Measurements from ENCODE around the gene RGMA.
A peak's percentile ranks its signal among the peaks of the same experiment; 100 is the strongest.

RGMA gene

DNA sequence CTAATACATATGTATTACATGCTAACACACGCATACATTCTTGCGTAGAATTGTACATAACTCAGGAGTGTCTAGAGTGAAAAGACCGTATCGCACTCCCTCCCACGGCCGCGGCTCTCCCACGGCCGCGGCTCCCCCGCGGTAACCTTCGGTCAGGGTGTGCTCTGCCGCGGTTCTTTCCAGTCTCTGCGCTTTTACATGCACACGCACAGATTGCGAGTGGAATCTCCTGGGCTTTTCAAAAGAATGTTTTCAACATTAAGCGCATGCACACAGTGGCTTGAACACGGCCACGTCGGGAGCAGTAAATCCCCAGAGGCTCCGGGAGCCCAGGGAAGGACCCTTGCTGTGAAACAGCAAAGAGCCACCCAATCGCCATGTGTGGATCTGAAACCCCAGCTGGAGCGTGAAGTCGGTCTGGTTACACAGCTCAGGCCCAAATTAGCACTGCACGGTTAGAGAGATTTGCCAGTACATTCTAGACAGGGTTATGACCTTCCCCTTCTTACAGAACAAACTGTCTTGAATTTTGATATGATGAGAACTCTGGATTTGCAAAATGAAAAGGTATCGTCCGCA is 805 bp upstream of the RGMA start:
- DNase-seq, result no peak

DNA sequence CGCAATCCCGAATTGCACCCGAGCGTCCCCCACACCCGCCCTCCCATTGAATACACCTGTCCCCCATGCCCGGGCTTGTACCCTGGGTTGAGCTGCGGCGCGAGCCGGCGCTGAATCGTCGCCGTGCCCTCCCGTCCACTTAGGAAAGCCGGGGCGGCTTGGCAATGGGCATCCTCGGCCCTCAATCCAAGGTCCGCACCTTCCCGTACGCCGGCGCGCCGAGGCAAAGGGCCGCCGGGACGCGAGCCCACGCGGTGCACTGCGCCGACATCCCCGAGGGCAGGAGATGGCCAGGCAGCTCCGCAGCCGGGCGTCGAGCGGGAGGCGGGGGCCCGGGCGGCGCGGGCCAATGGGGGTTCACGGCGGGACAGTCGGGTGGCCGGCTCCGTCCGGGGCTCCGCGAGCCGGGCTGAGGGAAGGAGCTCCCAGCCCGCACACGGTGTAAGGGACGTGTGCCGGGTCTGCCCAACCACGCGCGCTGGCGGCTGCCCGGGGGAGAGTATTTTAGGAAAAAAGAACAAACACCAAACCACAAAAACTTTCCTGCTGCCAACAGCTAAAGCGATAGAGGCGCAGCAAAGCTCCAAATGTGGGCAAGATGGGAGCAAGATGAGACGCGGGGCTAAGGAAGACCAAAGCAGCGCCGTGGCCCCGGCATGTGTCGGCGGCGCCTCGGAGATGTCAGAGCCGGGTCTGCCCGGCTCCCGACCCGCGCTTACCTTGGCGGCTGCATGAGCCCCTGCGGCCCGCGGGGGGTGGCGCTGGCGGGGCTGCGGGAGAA is 621 bp downstream of the RGMA start:
- no peak for DNase-seq

DNA sequence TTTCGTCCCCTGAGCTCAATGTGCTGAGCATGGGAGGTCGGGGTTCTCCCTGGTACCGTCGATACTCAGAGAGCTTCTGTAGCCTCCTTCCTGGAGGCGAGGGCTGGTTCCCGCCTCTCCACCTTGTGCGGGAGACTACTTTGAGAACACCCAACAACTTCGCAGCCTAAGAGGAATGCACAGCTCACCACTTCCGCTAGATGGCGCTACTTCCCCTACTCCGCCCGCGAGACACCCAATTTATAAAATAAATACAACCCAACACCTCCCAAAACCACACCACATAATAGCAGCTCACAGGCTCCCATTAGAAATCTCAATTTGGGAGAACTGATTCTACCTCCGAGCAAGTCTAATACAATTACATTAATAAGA is 1.2 kb downstream of the RGMA start:
- peak; percentile 47 for DNase-seq

DNA sequence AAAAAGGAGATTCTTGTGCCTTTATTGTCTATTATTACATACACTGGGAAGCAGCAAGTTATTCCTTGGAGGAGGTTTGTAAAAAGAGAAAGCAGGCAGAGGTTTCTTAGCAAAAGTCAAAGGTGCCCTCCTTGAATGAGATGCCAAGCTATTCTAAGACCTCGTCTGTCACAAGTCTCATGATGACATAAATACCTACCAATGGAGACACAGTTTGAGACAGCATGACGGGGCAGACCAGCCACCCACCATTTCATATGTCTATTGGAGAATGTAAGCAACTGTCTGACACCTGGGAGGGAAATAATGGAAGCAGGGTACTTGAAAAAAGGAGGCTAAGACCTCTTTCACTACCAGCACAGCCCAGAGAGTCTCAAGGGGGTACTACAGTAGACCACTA is 2.2 kb downstream of the RGMA start:
- DNase-seq, result no peak

DNA sequence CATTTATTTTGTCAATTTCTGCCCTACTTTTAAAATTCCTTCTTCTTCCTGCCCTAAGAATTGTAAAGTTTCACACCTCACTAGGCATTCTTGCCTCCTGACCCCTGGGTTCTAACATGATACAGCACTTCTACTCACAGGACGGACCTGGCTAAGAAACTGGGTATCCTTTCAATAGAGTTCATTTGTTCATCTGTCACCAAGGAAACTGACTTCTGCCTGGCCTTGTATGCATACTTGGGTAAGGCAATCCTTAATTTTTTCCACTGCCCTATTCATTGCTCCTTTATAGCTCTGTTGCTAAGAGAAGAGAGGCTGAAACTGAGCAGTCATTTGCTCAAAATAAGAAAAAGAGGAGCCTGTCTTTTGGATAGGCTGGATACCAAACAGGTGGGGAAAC is 3.3 kb downstream of the RGMA start:
- no peak for DNase-seq

DNA sequence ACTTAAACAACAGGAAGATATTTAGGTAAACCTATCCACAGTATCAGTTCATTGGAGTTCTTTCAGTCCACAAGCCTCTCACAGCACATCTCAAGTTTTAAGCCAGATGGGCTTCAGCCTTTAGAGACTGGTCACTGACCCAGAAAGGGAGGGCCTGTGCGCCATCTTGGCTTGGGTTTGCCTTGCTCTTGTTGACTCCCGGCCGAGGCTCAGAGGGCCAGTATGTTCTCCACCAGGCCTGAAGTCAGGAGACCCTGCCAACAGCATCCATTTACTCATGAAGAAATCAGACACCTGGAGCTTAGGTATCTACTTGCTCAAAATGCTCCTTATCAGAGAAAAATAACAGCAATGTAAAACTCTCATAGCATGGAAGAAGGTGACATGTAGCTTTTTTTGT is 6.2 kb downstream of the RGMA start:
- no peak for DNase-seq

DNA sequence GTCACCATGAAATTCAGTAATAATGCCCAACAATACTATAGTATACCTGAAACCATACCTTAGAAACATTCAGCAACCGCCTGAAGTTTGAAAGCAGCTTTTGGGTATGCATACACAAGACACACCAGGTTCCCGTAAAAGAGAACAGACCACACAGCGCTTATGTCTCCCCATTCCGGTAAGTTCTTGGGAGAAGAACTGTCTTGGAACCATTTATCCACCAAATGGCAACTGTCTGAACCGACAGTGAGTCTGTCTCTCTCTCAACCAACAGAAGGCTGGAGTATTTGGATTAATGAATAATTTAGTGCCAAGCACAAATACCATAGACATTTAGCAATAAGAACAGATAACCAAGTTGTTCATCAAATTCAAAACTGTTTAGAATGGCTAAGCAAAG is 7.6 kb downstream of the RGMA start:
- no peak for DNase-seq

DNA sequence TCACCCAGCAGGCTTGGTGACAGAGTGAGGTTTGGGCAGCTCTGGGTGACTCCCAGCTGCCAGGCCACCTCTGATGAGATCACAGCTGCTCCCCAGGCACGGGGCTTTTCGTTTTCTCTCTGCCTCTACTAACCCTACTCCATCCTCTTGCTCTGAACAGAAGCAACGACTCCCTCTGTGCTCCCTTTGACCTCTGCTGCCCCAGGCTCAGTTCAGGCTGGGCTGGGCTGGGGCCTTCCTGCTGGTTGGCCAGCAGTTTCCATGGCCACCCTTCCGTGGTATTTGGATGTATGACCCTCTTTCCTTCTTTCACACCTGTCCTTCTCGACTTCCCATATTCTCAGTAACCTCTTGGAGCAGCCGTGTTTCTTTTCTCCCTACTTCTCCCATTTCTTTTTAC is 8.6 kb downstream of the RGMA start:
- no peak for DNase-seq

DNA sequence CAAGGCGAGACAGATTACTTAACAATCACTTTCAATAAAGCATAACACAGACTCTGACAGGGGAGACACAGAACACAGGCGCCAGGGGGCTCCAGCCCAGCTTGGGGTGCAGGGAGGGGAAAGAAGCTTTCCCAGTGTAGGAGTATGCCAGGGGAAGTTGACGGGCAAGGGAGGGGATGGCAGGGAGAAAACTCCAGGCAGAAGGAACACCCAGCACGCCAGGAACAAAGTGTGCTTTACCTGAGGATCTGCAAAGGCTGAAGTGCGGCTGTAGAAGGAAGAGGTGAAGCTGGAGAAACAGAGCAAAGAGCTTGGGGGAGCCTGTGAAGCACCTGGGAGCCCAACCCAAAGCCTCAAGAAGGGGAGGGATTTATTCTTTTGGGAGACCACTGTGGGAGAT is 12.1 kb downstream of the RGMA start:
- no peak for DNase-seq

DNA sequence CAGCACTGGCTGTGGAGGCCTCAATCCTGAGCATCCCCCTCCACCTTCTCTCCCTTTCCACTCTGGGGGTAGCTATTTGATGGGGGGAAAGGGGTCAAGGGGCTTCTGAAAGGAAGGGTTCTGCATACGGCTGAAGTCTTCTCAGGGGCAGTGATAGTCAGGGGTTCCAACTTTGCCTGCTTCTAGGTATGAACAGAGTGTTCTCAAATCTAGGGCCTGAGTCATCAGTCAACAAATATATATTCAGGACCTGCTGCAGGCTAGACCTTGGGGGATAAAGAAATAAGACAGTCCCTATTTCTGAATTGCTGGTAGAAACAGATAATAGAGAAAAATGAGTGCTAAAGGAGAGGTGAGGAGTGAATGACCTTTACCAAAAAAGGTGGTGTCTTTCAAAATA is 12.8 kb downstream of the RGMA start:
- DNase-seq, result no peak

DNA sequence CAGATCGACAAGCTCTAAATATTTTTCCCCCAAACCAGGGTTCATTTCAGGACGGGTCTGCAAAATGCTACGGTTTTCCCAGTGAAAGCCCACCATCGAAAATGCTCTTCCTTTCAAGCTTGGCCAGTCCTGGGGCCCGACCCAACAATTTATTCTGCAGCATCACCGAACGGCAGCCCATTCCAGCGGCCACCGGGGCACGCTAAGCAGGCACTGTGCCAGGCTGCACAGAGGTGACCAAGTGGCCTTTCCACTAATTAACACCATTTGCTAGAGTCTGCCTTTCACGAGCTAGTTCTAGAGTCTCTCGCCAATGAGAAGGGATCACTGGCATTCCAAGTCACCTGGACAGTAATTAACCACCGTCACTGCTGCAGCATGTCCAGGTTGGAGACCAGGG is 14.4 kb downstream of the RGMA start:
- no peak for DNase-seq

DNA sequence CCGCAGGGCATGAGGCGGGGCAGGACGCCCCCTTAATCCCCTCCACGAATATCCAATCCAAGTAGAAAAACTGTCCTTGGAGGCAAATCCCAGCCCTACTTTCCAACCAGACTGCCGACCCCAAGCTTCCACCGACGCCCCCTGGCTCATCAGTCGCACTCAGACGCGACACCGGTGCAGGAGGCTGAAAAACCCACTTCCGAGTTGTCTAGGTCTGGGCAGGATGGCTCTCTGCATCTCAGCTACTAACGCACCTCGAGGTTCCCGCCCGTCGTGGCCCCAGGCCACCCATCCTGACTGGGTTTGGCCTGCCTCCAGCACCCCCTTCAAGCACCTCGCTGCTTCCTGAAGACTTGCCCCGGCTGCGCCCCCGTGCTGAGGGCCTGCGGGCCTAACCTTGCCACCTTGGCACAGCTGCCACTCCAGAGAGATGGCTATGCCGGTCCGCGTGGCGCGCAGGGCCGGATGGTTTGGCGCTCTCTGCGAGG is 15.5 kb downstream of the RGMA start:
- no peak for DNase-seq

DNA sequence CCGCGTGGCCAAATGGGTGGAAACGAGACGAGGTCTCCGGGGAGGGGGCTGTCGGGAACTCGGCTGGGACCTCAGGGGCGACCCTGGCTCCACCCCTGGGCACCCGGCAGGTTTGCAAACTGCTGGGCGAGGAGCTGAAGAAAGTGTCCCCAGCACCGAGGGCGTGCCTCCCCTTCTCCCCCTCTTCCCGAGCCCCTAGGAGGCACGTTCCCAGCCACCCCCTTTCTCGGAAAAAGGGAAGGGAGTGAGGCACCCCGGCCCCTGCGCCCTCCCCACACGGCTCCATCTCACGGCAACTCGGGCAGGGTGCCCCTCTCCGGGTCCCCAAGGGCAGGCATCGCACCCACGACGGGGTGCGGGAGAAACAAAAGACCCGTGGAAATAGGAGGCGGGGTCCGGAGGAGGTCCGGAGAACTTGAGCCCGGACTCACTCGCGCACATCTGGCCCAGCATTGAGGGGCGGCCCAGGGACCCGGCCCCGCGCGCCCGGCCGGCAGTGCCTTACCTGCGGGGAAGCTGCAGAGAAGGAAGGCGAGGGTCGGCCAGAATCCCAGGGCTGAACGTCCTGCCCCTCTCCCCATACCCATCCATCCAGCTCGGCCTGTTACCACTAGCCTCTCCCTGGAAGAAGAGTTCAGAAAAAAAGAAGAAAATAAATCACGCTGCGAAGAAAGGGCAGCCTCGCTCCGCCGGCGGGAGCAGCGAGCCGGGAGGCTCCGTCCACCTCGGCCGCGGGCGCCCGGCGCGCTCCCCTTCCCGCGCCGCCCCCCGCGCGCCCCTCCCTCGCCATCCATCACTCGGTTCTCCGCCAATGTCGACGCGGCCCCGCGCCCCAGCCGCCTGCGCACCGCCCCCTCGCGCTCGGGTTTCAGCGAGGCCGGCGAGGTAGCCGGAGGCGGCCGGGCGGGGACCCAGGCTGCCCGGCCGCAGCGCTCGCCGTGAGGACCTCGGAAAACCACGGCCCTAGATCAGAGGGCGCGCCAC is 16.3 kb downstream of the RGMA start:
- no peak for DNase-seq

DNA sequence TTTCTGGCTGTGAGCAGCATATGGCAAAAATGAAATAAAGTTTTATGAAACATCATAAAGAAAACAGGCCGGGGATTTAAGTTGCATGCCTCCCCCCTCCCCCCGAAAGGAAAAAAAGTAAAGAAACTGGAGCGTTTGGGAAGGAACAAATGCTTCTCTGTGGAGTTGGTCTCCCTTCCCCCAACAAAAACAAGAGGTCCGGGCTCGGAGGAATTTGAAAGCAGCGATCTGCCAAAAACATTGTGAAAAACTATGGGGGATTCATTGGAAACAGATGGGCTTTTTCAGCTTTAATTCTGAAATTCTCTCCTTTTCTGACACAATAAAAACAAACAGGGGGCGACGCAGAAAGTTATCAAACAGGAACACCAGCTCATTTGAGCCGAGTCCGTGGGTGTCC is 17.0 kb downstream of the RGMA start:
- DNase-seq, result no peak

DNA sequence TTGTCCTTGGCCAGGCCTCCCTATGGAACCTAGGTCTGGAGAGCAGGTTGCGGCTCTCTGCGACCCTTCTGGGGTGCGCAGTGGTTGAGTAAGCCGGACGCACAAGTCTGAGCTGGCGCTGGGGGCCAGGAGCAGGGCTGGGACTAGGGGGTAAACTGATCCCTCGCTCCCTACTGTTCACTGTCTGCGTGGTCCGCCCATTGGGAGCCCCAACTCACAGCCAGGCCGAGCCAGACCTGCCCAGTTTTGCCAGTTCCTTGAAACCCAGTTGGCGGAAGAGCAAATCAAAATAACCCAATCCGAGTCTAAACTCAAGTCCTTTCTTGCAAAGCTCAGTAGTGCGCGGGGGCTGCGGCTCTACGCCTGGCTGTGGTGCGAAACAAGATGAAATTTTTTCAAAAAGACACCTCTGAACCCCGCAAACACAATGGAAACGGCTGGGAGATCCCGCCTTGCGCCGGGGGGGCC is 17.5 kb downstream of the RGMA start:
- DNase-seq, result no peak

DNA sequence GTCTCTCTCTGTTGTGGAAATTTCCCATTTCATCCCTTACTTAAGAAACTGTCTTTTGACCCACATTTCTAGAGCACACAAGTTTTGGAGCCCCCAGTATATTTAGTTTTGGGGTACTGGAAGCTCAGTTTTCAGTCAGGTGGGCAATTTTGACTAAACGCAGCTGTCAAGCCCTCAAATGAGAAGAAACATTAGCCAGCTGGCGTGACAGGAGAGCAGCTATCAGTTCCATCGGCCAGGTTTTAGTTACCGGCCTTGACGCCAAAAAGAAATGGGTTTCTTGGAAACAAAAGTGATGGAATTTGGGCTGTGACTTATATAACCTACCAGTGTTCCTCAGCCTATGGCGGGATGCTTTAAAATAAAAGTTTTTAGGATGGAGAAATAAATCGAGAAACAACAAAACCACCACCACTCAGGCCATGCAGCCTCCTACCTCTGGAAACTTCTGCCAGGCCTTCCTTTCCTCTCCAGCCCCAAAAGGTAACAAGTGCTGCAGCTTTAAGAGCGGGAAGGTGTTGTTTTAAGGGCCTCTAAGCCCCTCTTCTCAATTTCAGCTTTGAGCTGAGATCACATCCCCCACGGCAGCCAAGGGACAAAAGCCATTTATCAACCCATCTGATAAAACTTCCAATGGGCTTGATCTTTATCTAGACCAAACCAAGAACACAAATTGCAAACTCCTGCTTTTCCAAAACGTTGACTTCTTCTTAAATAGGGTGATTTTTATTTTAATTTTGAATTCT is 18.3 kb downstream of the RGMA start:
- no peak for DNase-seq

DNA sequence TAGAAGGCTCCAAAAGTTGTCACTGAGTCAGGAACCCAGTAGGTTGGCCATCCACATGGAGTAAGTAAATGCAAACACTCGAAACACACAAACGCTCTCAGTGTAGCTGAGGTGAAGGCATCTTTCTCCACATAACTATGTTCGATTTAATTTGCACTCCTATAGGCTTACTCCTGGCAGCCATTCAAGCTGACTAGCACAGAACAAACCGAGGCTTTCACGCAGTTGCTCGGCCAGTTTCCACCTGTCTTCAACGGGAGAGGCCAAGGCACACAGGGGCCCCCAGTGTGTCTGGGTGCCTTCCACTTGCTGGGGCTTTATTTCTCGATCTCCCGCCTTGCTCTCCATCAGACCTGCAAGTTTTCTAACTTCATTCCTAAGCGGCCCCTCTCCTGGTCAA is 18.9 kb downstream of the RGMA start:
- no peak for DNase-seq

DNA sequence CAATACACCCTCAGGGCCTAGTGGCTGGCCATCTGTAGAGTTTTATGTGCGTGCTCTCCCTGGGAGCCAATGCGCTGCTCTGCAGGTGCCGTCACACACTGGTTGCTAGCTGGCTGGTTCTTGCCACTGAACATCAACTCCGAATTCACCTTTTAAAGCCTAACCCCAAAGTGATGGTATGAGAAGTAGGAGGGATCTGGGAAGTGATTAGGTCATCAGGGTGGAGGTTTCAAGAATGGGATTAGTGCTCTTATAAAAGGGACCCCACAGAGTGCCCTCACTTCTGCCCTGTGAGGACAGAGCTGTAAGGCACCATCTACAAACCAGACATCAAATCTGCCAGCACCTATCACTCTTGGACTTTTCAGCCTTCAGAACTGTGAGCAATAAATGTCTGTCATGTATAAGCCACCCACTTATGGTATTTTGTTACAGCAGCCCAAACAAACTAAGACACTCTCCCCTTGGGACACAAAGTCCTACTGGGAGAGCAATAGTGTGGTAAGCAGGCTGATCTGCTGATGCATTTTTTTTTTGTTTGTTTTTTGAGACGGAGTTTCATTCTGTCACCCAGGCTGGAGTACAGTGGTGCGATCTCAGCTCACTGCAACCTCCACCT is 20.3 kb downstream of the RGMA start:
- DNase-seq, result no peak

DNA sequence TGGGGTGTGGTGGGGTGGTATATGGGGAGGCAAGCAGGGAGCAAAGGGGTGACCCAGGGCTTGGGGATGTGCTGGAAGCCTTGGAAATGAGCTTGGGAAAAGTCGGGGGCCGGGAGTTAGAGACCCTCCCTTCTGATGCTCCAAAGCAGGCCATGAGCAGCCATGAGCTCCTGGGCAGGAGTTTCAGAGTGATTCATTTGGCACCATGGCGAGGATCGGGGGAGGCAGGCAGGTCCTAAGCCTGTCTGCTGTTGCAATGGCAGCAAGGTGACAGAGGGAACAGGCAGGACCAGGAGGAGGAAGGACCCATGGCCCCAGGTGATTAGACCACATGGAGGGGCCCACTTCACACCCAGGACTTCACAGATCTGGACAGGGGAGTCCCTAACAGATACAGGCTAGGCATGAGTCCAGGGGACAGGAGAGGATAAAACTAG is 21.3 kb downstream of the RGMA start:
- DNase-seq, result no peak

DNA sequence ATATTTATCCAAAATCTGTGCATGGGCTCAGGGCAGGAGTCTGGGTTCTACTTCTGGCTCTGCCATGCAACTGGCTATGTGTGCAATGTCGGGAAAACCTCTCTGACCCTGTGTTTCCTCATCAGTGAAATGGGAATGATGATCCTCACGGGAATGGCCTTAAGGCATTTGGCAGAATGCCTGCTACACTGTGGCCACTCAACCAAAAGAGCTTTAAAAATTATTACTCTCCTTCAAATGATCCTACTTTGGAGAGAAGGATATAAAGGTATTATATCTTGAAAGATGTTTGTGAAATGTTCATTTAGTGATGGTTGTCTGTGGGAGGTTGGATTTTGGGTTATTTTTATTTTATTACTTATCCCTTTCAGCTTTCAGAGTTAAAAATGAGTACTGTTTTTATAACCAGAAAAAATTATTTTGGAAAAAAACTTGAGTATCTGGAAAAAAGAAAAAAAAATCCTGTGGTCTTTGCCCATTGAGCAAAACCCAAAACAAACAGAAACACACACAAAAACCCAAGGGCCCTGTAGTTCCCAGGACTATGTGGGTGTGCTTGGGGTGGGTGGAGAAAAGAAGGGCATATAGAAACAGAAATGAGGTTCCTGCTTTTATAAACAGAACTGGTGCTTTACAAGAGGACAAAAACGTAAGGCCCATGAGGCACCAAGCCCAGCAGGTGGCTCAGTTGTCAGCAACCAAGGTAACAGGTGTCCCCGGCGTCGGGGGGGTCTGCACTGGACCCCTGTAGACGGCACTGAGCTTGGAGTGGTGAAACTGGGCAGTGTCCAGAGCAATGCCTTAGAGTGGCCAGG is 22.0 kb downstream of the RGMA start:
- DNase-seq, result no peak

DNA sequence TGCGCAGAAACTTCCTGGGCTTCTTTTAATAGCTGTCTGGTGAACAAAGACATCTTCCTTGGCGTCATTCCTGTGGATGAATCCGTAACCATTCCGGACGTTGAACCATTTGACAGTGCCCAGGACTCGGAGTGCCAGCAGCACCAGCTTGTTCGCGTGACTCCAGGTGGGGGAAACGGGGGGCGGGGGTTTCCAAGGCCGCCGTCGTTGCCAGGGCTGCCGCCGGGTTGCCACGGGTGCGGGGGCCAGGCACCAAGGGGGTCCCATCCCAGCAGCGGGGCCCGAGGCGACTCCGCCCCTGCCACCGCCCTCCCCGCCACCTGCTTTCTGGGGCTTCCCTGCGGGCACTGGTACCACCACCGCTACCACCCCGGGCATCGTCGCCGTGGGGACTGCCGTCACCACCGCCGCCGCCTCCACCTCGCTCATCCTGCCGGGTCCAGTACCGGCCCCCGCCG is 22.8 kb downstream of the RGMA start:
- DNase-seq, result no peak
